Measurements from ENCODE around the gene SCUBE2. TPM values are rescaled to one million over a fixed set of nuclear protein-coding genes. Genes with fewer than 3 reads are reported as not detected.
A peak's percentile ranks its signal among the peaks of the same experiment; 100 is the strongest.

The SCUBE2 gene
- 1.5 TPM for polyA plus RNA-seq (2013, experiment 1 of 2)
- polyA plus RNA-seq (2013, experiment 2 of 2), result 1.7 TPM

GRCh38 chr11:9091044-9091922 lies at the start of gene SCUBE2:
Gene SCUBE2 (minus strand): TSS chr11:9091599. CDS start chr11:9091528, 71 bp downstream.
- Histone ChIP-seq H3K14ac (ENCODE audit: low read length in 2 of 2) (peak within 1 kb of the TSS in 1 of 2 experiments; percentile 41), H3K27me3 (ENCODE audit: control insufficient read depth in 1 of 2, insufficient read depth in 1 of 2, low read length in 2 of 2) (peaks cover 22 to 33% of the 10 kb centered on the region in 2 experiments), H2BK15ac (ENCODE audit: low read depth, poor library complexity, severe bottlenecking) (no peak within 1 kb of the TSS), H3K4ac (ENCODE audit: low read depth in 1 of 2, low read length in 2 of 2) (no peak within 1 kb of the TSS), H3K4me3 (ENCODE audit: insufficient read depth in 1 of 2, low read depth in 1 of 2, low read length in 2 of 2) (peak within 1 kb of the TSS; percentile 64 to 69), H3K18ac (ENCODE audit: low read depth in 1 of 2, low read length in 2 of 2) (peak within 1 kb of the TSS; percentile 13 to 78), H3K4me2 (ENCODE audit: low read length, poor library complexity, severe bottlenecking) (peak within 1 kb of the TSS; percentile 83), H4K8ac (ENCODE audit: low read length) (peak within 1 kb of the TSS; percentile 64), H3K79me1 (replicated peaks; ENCODE audit: low read length, poor library complexity, severe bottlenecking) (no peaks in the 10 kb centered on the region), H2BK5ac (ENCODE audit: low read depth, low read length, poor library complexity, severe bottlenecking) (no peak within 1 kb of the TSS), H4K91ac (ENCODE audit: low read length) (no peak within 1 kb of the TSS), H2AK5ac (ENCODE audit: low read length, severe bottlenecking) (no peak within 1 kb of the TSS), H2BK12ac (ENCODE audit: low read length in 2 of 2) (peak within 1 kb of the TSS in 1 of 2 experiments; percentile 38), H2BK120ac (ENCODE audit: low read depth, low read length) (no peak within 1 kb of the TSS), H3K36me3 (ENCODE audit: control insufficient read depth in 1 of 2, insufficient read depth in 2 of 2, low read depth in 1 of 2, low read length in 2 of 2) (peaks cover 0 to 7% of the 10 kb centered on the region in 2 experiments), H3K9me3 (ENCODE audit: control insufficient read depth, low read length) (no peaks in the 10 kb centered on the region), H2AFZ (ENCODE audit: low read depth, low read length) (no peak within 1 kb of the TSS), H3K4me1 (ENCODE audit: control insufficient read depth, insufficient read depth, low read depth, low read length) (peaks cover 10% of the 10 kb centered on the region), H3K27ac (ENCODE audit: low read length, poor library complexity, severe bottlenecking) (no peak within 1 kb of the TSS), H3K9ac (ENCODE audit: low read length) (peak within 1 kb of the TSS; percentile 13), H3K23ac (ENCODE audit: low read length in 2 of 2) (peak within 1 kb of the TSS in 1 of 2 experiments; percentile 68)
- 3% methylated on average over 73 of the region's 113 CpGs for WGBS
- no peak for DNase-seq

- Histone ChIP-seq H3K18ac (ENCODE audit: low read depth in 1 of 2, low read length in 2 of 2) (no peak overlapping the region), H4K91ac (ENCODE audit: low read length) (no peak overlapping the region), H3K9ac (ENCODE audit: low read length) (no peak overlapping the region), H3K4me1 (ENCODE audit: control insufficient read depth, insufficient read depth, low read depth, low read length) (peaks cover 19% of the 10 kb centered on the region), H2AFZ (ENCODE audit: low read depth, low read length) (no peak overlapping the region), H3K27ac (ENCODE audit: low read length, poor library complexity, severe bottlenecking) (no peak overlapping the region), H3K9me3 (ENCODE audit: control insufficient read depth, low read length) (no peaks in the 10 kb centered on the region), H2BK120ac (ENCODE audit: low read depth, low read length) (no peak overlapping the region), H3K79me1 (replicated peaks; ENCODE audit: low read length, poor library complexity, severe bottlenecking) (peaks cover 23% of the 10 kb centered on the region), H3K27me3 (ENCODE audit: control insufficient read depth in 1 of 2, insufficient read depth in 1 of 2, low read length in 2 of 2) (no peaks in the 10 kb centered on the region), H3K23ac (ENCODE audit: low read length in 2 of 2) (no peak overlapping the region), H2BK12ac (ENCODE audit: low read length in 2 of 2) (no peak overlapping the region), H2AK5ac (ENCODE audit: low read length, severe bottlenecking) (no peak overlapping the region), H3K4ac (ENCODE audit: low read depth in 1 of 2, low read length in 2 of 2) (no peak overlapping the region), H3K36me3 (ENCODE audit: control insufficient read depth in 1 of 2, insufficient read depth in 2 of 2, low read depth in 1 of 2, low read length in 2 of 2) (peaks cover 56 to 96% of the 10 kb centered on the region in 2 experiments), H3K4me2 (ENCODE audit: low read length, poor library complexity, severe bottlenecking) (no peak overlapping the region), H2BK15ac (ENCODE audit: low read depth, poor library complexity, severe bottlenecking) (no peak overlapping the region), H3K4me3 (ENCODE audit: insufficient read depth in 1 of 2, low read depth in 1 of 2, low read length in 2 of 2) (no peak overlapping the region), H4K8ac (ENCODE audit: low read length) (no peak overlapping the region), H3K14ac (ENCODE audit: low read length in 2 of 2) (no peak overlapping the region), H2BK5ac (ENCODE audit: low read depth, low read length, poor library complexity, severe bottlenecking) (no peak overlapping the region)
- WGBS, result 97% methylated on average over 7 of the region's 7 CpGs
- no peak for DNase-seq
Observed at GRCh38 chr11:9141186-9141585, 49.8 kb upstream of the SCUBE2 start.

DNA sequence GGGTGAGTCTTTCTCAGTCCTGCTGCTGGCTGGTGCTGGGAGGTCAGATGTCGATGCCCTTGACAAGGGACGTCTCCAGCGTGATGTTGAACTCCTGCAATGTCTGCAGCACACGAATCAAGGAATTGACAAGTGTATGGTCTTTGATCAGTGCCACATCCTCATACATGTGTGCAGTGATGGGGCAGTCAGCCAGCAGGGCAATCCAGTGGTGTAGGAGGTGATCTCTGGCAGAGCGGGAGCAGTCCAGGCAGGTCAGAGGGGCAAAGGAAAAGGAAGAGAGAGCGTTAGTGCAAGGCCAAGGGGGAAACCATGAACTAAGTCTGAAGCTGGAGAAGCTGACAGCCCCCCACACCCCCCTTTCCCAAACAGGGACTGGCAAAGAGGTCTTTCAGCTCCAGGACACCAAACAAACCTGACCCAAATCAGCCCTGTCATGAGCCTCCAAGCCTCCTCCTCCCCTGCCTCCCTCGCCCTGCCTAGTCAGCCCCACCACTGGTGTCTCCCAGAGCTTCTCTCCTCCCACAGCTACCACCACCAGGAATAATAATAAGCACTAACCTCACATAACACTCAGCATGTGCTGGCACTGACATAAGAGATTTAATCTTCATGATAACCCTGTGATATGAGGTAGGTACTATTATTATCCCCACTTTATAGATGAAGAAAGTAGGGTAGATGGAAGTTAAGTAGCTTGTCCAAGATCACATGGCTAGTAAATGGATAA lies 48.4 kb upstream of the SCUBE2 start:
- Histone ChIP-seq H3K9me3 (ENCODE audit: control insufficient read depth, low read length) (no peaks in the 10 kb centered on the region), H2AK5ac (ENCODE audit: low read length, severe bottlenecking) (no peak overlapping the region), H3K9ac (ENCODE audit: low read length) (peak overlapping the region; percentile 37), H3K18ac (ENCODE audit: low read depth in 1 of 2, low read length in 2 of 2) (no peak overlapping the region), H3K79me1 (replicated peaks; ENCODE audit: low read length, poor library complexity, severe bottlenecking) (peaks cover 17% of the 10 kb centered on the region), H4K91ac (ENCODE audit: low read length) (no peak overlapping the region), H3K27me3 (ENCODE audit: control insufficient read depth in 1 of 2, insufficient read depth in 1 of 2, low read length in 2 of 2) (no peaks in the 10 kb centered on the region), H4K8ac (ENCODE audit: low read length) (peak overlapping the region; percentile 1), H3K4me3 (ENCODE audit: insufficient read depth in 1 of 2, low read depth in 1 of 2, low read length in 2 of 2) (no peak overlapping the region), H2BK5ac (ENCODE audit: low read depth, low read length, poor library complexity, severe bottlenecking) (no peak overlapping the region), H2BK120ac (ENCODE audit: low read depth, low read length) (no peak overlapping the region), H3K36me3 (ENCODE audit: control insufficient read depth in 1 of 2, insufficient read depth in 2 of 2, low read depth in 1 of 2, low read length in 2 of 2) (peaks cover 49 to 94% of the 10 kb centered on the region in 2 experiments), H3K23ac (ENCODE audit: low read length in 2 of 2) (no peak overlapping the region), H3K27ac (ENCODE audit: low read length, poor library complexity, severe bottlenecking) (peak overlapping the region; percentile 13), H2BK12ac (ENCODE audit: low read length in 2 of 2) (no peak overlapping the region), H2AFZ (ENCODE audit: low read depth, low read length) (no peak overlapping the region), H2BK15ac (ENCODE audit: low read depth, poor library complexity, severe bottlenecking) (no peak overlapping the region), H3K4ac (ENCODE audit: low read depth in 1 of 2, low read length in 2 of 2) (no peak overlapping the region), H3K4me1 (ENCODE audit: control insufficient read depth, insufficient read depth, low read depth, low read length) (peaks cover 19% of the 10 kb centered on the region), H3K14ac (ENCODE audit: low read length in 2 of 2) (no peak overlapping the region), H3K4me2 (ENCODE audit: low read length, poor library complexity, severe bottlenecking) (no peak overlapping the region)
- WGBS, result 88% methylated on average over 5 of the region's 7 CpGs
- no peak for DNase-seq

Data from mesenchymal stem cell (in vitro differentiated cells and primary cell).